Nucleus accumbens (tissue), 56 donors: ENCODE data around the gene FTMT.
"Not testable (repeated sequence)": the region's sequence is repeated elsewhere in the genome, so short reads cannot be mapped to it uniquely, and the experiment has no call there.

Experiments used
- DNase-seq, 56 donors: peaks; one replicate each; lab custom pipeline; 2025; lab: John Stamatoyannopoulos, UW

The FTMT gene

GRCh38 chr5:121851643-121852574, at the start of gene FTMT:
Gene FTMT (plus strand): TSS chr5:121851882. CDS start chr5:121851964, 82 bp downstream.
- no peak for DNase-seq

GRCh38 chr5:121805251-121805650, 46.4 kb upstream of the FTMT start:
- not testable (repeated sequence) for DNase-seq

GRCh38 chr5:121805911-121806310, 45.8 kb upstream of the FTMT start:
- DNase-seq: no peak

- DNase-seq: no peak
Observed at GRCh38 chr5:121816164-121816563, 35.5 kb upstream of the FTMT start.

GRCh38 chr5:121819682-121820261, 31.9 kb upstream of the FTMT start:
- DNase-seq: no peak

GRCh38 chr5:121833617-121834016, 18.1 kb upstream of the FTMT start:
- DNase-seq: no peak

- DNase-seq: no peak
Observed at GRCh38 chr5:121834021-121834420, 17.7 kb upstream of the FTMT start.

- DNase-seq: no peak
Observed at GRCh38 chr5:121841892-121842291, 9.8 kb upstream of the FTMT start.

- DNase-seq: no peak
Observed at GRCh38 chr5:121850272-121850671, 1.4 kb upstream of the FTMT start.

- DNase-seq: no peak
Observed at GRCh38 chr5:121853850-121854249, 2.2 kb downstream of the FTMT start.

- no peak for DNase-seq
Observed at GRCh38 chr5:121862801-121863200, 11.1 kb downstream of the FTMT start.

GRCh38 chr5:121863753-121864285, 12.1 kb downstream of the FTMT start:
- no peak for DNase-seq

- DNase-seq: no peak
Observed at GRCh38 chr5:121867403-121867802, 15.7 kb downstream of the FTMT start.

- no peak for DNase-seq
Observed at GRCh38 chr5:121870489-121870888, 18.8 kb downstream of the FTMT start.

- DNase-seq: no peak
Observed at GRCh38 chr5:121872856-121873255, 21.2 kb downstream of the FTMT start.

- DNase-seq: no peak
Observed at GRCh38 chr5:121873409-121873808, 21.7 kb downstream of the FTMT start.

GRCh38 chr5:121885630-121886029, 33.9 kb downstream of the FTMT start:
- no peak for DNase-seq

- DNase-seq: no peak
Observed at GRCh38 chr5:121887727-121888126, 36.0 kb downstream of the FTMT start.

- no peak for DNase-seq
Observed at GRCh38 chr5:121890297-121890858, 38.7 kb downstream of the FTMT start.

GRCh38 chr5:121897341-121897740, 45.7 kb downstream of the FTMT start:
- DNase-seq: no peak

- no peak for DNase-seq
Observed at GRCh38 chr5:121899346-121899745, 47.7 kb downstream of the FTMT start.
